Urothelium cell line (cell line): ENCODE measurements around the gene CEP128.

ENCODE experiments used
- DNase-seq: peaks from one replicate; pipeline ENCODE4 v3.0.0; 2011; ENCODE audit warnings: low spot score, mixed read lengths
- FAIRE-seq: peaks from 2 replicates; lab custom pipeline; 2011; peaks lifted over from hg19 to GRCh38; lab: Jason Lieb, UNC

The CEP128 gene

DNA sequence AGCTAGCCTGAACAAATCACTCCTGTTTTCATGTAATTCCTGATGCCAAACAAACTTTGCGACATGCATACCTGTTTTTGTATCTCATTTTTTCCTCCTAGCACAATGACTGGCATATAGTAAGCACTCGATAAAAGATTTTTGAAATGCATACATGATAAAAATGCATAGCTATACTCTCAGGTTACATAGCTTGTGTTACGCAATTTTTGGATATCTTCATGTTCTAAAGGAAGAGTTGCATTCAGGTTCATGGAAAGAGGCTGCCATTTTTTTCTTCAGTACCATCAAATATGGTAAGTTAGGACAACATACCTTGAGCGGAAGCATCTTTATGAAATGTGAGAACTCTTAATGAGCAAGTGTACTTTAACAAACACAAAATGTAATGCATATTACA is 445.4 kb downstream of the CEP128 start:
- no peak for FAIRE-seq
- no peak for DNase-seq

- FAIRE-seq (no peak), DNase-seq (no peak)
Measured at GRCh38 chr14:80494769-80495168, 446.8 kb downstream of the CEP128 start.

DNA sequence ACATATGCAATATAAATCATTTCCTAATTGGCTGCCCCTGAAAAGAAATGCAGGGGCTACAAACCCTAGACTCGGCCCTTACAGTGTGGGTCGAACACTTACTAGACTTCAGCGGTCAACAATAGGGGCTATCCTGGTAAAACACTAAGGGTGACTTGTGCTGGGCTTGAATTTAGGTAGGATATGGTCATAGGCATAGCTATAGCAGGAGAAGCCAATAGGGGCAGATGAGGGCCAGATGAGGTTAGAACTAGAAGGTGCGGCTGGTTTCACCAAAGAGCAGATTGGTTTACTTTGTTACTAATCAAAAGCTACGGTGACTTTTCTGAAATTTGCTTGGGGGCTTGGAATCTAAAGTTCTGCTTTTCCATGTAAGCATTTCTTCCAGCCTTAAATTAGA is 447.9 kb downstream of the CEP128 start:
- FAIRE-seq (no peak), DNase-seq (no peak)

- DNase-seq: no peak
- no peak for FAIRE-seq
Measured at GRCh38 chr14:80491650-80492049, 449.9 kb downstream of the CEP128 start.

- FAIRE-seq (no peak), DNase-seq (no peak)
Measured at GRCh38 chr14:80491131-80491530, 450.4 kb downstream of the CEP128 start.

DNA sequence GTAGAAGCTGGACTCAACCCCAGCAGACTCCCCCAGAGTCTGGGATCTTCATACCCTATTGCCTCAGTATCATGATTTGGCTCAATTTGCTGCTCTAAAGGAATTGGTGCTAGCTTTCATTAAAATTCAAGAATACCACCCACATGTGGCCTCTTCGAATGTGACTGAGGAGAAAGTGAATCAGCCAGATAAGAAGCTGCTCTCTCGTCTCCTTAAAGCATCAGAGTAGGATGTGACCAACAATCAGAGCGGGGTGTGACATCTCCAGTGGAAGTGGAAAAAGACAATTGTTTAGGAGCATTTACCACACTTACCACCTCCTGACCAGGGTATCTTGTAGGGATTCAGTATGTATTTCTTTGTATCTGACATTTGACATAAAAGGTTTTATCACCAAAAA is 452.0 kb downstream of the CEP128 start:
- DNase-seq: no peak

GRCh38 chr14:80485764-80486163 is 455.8 kb downstream of the CEP128 start:
- no peak for FAIRE-seq
- DNase-seq: no peak

More for the DNA sequence above, 452.0 kb downstream of the CEP128 start:
- FAIRE-seq: no peak

DNA sequence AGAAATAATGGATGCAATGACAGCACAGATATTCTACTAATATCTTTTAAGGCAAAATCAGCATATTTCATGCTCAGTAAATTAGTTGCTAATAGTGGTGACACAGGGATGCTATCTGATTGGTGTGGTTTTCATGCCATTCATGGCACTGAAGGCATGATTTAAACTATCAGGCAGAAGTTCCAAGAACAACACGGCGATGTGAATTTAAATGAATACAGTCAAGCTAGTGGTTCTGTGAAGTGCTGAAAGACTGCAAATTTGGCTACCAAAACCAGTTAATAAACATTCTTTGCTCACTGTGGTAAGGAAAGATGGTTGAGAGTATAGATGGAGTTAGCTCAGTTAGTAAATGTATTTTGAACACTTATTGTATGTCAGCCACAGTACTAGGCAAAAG is 458.2 kb downstream of the CEP128 start:
- FAIRE-seq (no peak), DNase-seq (no peak)

DNA sequence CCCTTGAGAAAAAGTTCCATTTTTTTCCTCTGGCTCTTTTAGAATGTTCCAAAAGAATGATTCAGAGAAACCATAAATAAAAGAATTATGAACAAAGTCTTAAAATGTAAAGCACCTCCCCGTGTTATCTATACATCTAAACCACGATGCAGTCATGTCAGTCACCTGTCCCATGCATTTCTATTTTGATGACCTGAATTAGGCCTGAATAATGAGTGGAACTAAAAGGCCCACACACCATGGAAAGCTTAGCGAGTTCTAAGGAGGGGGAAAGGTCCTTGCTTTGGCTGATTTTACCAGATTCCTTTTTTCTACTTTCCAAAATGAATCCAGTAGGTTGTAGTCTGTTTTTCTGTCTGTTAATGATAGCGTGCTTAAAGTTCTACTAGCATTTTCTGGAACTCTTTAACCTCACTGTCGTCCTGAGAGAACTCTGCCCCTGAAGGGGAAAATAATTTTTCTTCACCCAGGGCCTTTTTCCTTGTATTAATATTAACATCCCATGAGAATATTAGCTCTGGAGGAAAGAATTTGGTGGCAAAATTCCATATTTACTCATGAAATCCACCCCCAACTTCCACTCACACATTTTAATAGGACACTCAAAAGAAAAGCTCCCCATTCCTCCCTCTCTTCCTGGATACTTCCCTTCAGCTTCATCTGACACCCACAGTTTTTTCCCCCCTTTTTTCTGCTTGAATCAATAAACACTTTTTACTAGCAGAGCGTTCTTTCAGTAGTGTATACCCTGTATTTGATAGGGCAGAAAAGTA is 464.0 kb downstream of the CEP128 start:
- DNase-seq (no peak), FAIRE-seq (no peak)

GRCh38 chr14:80475074-80475473 is 466.5 kb downstream of the CEP128 start:
- DNase-seq (no peak), FAIRE-seq (no peak)

- DNase-seq: no peak
- FAIRE-seq: no peak
Measured at GRCh38 chr14:80468331-80469122, 473.0 kb downstream of the CEP128 start.

DNA sequence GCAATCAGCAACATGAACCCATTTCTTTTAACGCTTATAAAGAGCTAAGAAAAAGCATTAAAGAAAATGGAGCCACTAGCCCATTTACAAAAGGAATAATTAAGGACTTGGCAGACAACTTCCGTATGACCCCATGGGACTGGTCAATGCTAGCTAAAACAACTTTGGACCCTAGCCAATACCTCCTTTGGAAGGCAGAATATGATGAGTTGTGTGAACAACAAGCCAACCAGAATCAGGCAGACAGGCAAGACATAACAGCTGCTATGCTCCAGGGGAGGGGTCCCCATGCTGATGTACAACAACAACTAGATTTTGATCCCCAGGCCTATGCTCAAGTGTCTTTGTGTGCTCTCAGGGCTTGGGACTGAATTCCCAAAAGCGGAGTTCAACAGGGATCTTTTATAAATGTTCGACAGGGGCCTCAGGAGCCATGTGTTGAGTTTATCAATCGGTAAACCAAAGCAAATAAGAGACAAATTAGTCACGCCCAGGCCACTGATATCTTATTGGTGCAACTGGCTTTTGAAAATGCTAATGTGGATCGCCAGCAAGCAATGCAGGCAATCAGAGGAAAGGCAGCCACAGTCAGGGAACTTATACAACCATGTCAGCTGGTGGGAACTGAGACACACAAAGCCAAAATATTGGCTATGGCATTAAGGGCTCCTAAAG is 475.9 kb downstream of the CEP128 start:
- DNase-seq: no peak
- FAIRE-seq: no peak

GRCh38 chr14:80464531-80465149 is 476.9 kb downstream of the CEP128 start:
- DNase-seq: no peak
- FAIRE-seq: no peak

DNA sequence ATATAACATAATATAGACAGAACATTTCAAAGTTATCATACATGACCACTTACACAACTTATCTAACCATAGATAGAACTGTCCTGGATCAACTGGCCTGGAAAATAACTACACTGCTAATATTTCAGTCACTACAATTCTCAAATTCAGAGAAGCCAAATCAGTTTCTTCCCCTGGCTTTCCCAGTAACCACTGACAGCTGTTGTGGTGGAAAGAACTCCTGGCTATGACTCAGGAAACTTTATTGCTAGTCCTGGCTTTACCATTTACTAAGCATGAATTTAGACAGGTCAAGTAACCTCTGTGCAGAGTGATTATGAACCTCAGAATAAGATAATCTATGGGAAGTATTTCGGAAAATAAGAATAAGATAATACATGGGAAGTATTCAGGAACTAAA is 485.3 kb downstream of the CEP128 start:
- DNase-seq (no peak), FAIRE-seq (no peak)

DNA sequence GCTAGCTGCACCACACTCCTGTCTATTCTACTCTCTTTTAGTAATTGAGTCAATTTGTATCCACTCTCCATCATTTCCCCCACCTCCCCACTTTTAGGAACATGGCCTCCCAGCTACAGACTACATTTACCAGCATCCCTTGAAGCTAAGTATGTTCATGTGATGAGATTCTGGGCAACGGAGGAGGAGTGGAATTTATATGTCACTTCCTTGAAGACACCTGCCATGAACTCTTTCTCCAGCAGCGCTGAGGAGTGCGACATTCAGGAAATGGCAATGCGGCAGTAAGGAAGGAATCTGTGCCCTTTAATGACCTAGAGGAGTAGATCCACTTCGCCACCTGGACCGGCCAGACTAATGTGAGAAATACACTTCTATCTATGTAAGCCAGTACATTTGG is 486.5 kb downstream of the CEP128 start:
- no peak for DNase-seq
- no peak for FAIRE-seq

- FAIRE-seq: no peak
- no peak for DNase-seq
Measured at GRCh38 chr14:80448267-80448666, 493.3 kb downstream of the CEP128 start.

GRCh38 chr14:80447392-80447791 is 494.1 kb downstream of the CEP128 start:
- DNase-seq (no peak), FAIRE-seq (no peak)
